CD4-positive, alpha-beta T cell treated with Interleukin-17A for 4 hours (primary cell): ENCODE results near the gene GRM3.
"Not testable (repeated sequence)": the region's sequence is repeated elsewhere in the genome, so short reads cannot be mapped to it uniquely, and the experiment has no call there.

Experiments
- DNase-seq: peaks from one replicate; pipeline ENCODE4 v3.0.0-alpha.2; 2020; ENCODE audit warnings: mixed read lengths

The GRM3 gene

DNA sequence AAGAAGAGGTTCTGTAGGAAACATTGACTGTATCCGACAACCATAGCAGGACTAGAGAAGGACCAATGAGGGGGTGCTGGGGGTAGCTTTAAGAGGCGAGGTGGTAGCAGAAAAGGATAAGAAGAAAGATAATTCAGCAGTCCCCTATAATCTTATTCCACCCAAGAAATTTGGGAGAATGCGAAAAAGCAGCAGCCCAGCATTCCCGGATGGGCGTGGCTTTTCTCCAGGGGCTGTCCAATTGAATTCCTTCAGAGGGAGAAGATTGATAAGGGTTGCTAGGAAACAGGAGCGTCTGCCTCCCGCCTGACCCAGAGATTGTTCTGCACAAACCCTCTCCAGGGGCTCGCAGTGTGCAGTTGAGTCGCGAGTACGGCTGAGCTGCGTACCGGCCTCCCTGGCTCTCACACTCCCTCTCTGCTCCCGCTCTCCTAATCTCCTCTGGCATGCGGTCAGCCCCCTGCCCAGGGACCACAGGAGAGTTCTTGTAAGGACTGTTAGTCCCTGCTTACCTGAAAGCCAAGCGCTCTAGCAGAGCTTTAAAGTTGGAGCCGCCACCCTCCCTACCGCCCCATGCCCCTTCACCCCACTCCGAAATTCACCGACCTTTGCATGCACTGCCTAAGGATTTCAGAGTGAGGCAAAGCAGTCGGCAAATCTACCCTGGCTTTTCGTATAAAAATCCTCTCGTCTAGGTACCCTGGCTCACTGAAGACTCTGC lies at the start of gene GRM3:
Gene GRM3, plus strand, starts transcription at position 349 of the 721 bp plus-strand sequence. CDS start 121,237 bp downstream, outside the sequence.
- DNase-seq, result no peak

DNA sequence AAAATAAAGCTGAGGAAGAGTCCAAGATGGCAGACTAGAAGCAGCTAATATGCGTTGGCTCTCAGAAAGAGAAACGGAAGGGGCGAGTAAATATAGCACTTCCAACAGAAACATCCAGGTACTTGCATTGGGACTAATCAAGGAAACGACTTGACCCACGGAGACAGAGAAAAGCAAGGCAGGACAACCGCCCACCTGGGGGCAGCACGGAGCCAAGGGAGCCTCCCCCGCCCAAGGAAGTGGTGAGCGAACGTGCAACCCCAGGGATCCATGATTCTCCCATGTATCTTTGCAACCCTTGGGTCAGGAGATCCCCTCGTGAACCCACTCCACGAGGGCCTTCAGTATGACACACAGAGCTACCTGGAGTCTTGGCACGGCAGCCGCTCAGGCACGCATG lies 45.4 kb upstream of the GRM3 start:
- no peak for DNase-seq

DNA sequence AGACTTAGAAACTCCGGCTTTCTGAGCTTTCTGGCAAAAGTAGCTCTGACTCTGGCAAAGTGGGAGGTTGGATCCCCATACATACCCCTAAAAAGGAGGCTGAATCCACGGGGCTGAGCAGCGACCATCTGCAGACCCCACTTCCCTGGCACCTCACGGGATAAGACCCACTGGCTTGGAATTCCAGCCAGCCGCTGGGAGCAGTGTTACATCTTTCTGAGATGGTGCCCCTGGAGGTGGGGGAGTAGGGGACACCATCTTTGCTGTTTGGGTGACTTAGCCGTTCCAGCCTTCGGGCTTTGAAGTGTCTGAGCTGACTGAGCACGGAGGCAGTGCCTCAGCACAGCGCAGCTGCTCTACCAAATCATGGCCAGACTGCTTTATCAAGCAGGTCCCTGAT lies 45.0 kb upstream of the GRM3 start:
- DNase-seq, result no peak

DNA sequence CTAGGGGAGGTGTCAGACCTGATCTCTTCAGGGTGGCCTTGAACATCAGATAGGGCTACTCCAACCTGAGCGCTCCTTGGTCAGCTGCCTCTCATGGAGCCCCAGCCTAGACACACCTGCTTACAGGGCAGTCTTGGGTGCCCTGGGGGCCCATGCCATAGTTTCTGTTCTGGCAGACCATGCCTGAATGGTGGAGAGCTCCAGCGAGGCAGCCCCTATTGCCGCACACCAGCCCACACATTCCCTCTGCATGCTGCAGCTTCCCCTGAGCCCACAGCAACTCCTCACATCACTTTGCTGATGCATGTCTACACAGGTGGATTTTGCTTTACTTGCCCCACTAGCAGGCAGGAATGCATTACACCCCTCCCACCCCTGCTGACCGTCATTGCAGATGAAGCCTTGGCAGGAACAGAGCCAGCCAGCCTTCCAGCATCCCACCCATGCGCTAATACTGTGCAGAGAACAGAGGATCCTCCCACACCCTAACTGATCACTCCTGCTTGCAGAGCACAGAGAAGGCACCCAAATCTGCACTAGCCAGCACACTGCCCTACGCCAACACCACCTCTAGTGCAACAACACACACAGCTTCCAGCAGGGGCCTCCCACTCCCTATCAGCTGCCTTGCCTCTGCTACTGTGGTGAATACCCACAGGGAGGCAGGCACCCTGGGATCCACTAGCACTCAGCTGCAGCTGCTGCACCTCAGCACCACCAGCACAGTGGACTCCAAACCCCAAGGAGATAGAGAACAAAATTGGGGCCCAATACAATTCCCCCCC lies 43.0 kb upstream of the GRM3 start:
- DNase-seq, result no peak

DNA sequence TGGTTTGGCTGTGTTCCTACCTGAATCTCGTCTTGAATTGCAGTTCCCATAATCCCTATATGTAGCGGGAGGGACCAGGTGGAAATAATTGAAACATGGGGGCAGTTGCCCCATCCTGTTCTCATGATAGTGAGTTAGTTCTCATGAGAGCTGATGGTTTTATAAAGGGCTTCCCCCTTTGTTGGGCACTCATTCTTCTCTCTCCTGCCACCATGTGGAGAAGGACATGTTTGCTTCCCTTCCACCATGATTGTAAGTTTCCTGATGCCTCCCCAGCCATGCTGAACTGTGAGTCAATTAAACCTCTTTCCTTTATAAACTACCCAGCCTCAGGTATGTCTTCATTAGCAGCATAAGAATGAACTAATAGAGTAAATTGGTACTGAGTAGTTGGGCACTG lies 28.0 kb upstream of the GRM3 start:
- DNase-seq, result not testable (repeated sequence)

DNA sequence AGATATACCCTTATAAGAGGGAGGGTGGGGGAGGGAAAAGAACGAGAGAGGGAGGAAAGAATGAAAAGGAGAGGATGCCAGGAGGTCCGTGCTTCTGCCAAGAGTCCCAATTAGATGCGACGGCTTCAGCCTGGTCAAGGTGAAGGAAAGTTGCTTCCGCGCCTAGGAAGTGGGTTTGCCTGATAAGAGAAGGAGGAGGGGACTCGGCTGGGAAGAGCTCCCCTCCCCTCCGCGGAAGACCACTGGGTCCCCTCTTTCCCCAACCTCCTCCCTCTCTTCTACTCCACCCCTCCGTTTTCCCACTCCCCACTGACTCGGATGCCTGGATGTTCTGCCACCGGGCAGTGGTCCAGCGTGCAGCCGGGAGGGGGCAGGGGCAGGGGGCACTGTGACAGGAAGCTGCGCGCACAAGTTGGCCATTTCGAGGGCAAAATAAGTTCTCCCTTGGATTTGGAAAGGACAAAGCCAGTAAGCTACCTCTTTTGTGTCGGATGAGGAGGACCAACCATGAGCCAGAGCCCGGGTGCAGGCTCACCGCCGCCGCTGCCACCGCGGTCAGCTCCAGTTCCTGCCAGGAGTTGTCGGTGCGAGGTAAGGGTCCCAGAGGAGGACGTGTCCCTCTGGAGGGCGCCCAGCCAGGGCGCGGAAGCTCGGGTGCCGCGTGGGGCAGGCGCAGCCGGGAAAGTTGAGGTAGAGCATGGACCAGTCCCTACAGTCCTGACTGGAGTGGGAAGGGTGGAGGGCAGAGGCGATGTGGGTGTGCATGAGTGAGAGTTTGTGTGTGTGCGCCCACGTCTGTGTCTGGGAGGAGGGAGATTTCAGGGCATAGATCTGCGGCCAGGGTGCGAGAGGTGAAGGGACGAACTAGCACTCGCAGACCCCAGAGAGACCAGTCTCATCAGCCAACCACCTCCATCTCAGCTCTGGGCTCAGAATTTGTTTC lies 844 bp downstream of the GRM3 start:
- DNase-seq, result no peak

DNA sequence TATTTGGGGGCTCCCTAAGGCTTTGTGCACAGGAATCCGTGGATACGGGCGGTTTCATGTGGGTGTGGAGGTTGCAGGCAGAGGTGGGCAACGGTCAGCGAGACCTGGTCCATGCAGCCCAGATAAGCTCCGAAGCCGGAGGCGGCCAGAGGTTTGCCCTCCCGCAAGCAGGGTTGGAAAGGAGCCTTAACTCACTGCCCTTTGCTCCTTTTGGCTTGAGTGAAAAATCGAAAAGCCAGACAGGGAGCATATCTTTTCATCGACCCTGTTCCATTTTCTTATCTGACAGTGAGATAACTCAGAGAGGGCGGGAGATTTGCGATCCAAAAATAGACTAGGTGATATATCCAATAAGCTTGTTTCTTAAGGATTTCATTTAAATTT lies 1.5 kb downstream of the GRM3 start:
- no peak for DNase-seq

DNA sequence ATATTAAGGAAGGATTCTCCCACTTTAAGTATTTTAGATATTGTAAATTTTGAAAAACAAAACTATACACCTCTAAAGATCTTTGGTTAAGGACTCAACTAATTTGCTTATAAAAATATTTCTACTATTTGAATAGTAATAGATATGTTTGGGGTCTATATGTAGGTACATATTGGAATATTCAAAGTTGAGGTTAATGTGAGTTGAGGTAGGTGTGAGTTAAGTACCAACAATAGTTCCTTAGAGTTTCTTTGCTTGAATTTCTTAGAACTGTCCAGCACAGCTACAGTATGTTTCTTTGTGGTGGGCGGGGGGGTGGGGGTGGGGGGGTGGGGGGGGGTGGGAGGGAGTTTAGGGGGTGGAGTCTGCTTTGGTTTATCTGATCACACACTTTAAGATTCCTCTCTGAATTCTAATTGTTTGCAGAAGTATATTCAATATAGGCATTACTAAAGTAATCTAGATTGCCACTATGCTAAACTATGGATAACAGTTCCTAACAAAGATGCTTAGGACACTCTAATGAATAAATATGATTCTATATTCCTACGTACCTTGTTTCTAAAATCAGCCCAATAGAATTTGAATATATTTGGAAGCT lies 2.1 kb downstream of the GRM3 start:
- DNase-seq, result no peak

DNA sequence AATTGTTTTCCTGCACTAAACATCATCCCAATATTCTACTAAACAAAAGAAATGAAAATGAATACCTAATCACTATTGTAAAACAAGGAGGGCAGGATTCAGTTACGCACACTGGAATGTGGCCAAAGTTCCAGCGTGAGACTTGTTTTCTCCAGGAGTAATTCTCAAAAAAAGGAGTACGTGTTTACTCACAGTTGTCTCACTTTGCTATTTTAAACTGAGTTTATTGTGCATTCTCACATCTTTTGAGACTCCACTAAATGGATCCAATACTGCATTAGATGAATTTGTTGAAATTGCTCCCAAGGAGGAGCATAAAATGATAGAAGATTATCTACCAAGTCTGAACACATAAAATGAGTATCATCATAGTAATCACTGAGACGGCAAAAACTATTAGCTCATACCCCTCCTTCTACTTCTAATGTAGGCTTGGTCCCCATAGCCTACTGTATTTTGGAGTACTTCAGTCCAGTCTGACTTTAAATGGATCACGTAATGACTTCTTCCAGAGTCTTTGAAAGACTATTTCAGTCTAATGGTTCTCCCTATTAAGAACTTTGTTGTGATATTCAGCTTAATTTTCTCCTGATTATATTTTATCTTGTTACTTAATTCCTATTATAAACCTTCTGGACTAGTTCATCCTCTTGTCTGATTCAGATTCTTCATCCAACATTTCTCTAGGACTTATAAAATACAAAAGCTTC lies 3.8 kb downstream of the GRM3 start:
- no peak for DNase-seq

DNA sequence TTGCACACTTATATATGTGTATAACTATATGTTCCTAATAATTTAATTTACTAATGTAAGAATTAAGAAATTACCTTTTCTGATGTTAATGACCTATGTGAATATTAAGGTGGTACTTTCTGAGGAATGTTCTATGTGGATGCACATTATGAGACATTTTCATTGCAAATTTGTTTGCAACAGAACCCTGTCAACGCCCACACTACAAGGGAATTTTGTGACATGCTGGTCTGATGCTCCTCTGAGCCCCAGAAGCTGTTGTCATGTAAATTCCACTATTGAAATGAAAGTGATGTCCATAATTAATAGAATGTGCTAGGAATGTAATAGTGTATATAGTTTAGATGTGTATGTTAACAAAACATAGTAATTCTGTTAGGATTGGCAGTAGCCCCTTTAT lies 4.5 kb downstream of the GRM3 start:
- DNase-seq, result no peak

DNA sequence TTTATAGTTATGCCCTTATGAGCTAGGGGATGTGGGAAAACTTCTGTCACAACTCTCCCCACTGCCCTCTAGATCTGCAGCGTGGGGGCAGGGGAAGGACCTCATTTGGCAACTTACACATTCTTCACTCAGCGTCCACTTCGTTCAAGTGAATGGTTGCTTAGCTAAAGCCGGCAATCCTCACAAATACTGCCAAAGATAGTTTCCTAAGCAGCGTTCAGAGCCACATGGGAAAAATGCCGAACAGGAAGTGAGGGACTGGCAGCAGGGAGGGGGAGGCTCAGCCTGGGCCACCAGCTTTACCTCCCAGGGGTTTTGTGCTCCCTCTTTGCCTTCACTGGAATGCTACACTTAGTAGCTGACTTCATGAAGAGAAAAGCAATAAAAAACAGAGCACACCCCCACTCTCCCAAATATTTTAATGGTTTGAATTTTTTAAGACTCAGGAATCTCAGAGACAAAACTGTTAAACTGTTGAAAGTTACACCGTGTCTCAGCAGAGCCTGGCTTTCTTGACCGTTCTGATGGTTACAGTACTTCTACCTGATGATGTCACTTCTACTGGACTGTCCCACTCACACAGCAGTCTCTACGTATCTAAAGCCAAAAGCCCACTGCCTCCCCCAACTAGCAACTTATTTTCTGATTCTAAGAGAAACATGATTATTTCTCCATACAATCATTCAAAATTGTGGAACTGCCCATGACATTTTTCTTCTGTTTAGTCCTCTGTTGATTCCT lies 10.4 kb downstream of the GRM3 start:
- no peak for DNase-seq

DNA sequence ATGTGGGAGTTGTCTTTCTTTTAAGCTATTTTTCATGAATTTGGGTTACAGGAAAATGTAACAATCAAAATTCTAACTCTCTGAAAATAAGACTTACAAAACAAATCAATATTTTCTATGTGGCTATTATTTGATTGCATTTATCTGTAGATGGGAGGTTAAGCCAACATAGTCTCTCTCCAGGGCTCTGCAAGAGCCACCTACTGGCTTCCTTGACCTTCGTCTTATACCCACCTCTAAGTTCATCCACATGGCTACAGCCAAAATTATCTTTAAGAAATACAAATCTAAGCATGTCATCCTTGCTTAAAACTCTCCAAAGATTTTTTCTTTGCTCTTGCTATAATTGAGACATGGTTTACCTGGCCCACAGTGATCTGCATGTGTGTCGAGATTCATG lies 14.2 kb downstream of the GRM3 start:
- DNase-seq, result no peak

DNA sequence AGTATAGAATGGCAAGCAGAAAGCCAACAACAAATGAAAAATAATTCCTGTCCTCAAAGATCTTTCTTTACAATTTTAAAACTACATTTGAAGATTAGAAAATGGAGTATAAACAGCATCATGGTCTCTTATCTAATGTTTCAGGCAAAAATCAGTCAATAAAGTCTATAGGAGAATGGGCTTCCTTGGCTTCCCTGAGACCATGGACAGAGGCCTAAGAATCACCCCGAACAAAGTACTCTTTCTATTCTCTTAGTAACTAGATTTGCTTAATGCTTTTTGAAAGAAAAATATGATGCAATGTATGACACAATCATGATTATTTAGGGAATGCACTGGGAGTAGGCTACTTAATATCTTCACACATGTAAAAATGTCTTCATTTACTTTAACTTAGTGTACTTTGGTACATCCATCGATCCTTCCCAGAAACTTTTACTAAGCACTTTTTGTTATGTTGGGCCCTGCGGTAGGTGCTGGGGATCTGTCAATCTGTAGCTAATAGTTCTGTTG lies 17.3 kb downstream of the GRM3 start:
- no peak for DNase-seq

DNA sequence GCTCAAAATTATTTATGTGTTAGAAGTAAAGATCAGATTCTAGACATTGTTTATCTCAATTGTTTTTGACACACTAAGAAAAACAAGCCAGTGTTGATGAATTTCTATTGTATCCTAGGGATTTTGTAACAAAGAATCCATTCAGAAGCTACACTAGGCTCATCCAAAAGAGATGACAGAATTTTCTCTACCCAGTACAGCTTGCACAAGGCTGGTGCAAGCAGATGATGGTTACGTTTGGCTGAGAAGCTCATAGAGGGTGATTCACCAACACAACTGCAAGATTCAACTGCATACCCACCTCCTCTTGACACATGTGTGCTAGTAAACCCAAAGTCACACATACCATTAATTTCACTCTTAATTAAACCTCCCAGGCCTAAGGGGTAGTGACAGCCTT lies 20.8 kb downstream of the GRM3 start:
- no peak for DNase-seq

DNA sequence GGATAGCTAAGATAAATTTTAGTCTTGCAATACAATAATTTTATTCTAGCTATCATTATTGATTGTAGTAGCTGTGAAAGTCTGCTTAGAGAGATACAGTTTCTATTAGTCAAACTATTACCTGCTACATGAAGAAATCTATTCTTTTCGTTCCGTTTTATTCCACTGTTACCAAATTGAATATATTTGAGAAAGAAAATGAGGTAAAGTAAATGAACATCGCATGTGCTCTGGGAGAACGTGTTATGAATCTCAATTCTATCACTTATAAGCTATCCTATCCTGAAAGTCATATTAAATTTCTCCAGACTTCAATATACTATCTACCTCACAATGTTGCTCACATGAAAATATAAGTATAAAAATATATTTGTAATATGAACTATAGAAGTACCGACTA lies 21.3 kb downstream of the GRM3 start:
- DNase-seq, result no peak

DNA sequence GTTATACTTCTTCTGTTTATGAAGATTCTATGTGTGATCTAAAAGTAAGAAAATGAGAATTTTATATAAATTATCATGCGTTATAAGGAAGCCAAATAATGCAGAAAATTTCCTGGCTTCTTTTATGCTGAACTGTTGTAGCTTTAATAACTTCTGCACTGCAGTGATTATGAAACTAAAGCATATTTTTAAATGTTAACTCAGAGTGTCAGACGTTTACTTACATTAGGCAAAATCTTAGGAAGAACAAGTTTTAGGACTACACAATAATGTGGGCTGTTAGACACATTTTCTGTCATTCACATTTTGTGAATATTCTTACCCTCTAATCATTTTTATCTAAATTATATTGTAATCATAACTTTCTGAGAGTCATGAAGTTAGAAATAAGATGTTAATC lies 22.0 kb downstream of the GRM3 start:
- no peak for DNase-seq

DNA sequence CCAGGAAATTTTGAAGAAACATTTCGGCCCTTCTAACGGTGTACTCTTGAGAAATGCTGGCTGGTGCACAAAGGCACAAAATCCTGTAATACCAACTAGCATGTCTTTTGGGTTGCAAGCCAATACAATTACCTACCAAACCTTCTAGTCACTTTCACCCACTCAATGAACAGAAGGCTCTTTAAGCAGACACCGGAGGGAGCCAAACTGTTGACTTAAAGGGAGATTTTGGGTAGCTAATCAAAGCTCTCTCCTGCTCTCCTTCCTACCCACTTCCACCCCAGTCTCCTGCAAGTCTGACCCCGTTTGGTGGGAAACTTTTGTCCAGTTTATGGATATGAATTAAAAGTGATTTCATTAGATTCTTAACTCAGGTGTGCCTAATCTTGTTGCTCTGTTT lies 24.0 kb downstream of the GRM3 start:
- DNase-seq, result no peak

DNA sequence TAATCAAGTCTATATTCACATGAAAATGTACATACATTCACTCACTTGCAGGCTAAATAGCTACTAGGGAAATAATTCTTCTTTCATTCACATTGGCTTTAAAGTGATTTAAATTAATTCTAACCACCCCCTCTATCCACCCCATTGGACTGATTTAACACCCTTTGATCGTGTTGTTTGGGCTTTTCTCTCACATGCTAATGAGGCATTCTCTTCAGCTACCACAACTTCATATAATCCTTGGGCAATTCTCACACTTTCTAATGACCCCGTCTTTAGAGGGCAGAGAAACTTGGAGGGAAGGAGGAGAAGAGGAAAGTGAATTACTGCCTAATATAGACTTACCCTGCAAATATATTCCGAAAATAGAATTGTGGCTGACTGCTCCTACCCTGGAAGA lies 24.6 kb downstream of the GRM3 start:
- no peak for DNase-seq

DNA sequence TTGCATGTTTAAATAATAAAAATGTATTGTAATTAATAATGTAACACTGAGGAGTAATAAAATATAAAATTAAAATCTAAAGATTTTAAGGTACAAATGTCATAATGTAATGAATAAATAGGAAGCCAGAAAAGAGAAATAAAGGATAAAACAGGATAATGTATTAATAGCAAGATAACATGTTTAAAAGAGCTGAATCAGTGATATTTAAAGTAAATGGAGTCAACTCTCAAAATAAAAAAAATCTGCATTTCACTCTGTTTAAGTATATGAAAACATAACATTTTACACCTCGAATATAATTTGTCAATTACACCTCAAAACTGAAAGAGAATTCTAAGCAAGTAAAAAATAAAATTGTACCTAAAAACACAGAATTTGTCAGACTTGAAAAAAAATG lies 44.1 kb downstream of the GRM3 start:
- no peak for DNase-seq

DNA sequence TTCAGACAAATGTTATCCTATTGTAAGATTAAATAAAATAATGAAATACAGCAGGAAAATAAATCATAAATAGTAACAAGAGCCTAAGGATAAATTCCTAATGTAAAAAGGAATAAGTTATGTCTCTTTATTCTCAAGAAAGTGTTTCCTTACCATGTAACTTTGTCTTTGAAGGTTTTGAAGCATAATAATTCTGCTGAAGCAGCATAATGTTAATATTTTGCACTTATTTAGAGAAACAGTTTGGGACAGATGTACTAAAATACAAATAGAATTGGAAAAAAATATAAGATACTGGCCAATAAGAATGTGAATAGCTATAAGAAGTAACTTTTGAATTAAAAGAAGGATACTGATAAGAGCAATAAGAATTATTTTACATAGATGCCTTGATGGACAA lies 45.7 kb downstream of the GRM3 start:
- no peak for DNase-seq

DNA sequence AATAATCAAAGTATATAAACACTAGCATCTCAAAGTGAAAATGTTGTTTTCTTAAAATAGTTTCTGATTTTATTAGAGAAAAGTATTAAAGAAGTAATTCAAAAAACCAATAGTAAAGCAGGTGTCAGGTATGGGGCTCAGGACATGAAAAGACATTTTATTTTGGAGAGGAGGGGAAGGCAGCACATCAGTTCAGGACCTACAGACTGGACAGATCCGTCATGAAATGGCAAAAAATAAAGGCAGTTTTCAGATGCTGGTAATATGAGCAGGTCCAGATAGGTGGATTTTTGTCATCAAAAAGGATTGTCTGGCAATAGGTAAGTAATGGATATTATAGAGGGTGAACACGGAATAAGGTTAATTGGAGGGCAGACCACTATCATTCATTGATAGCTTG lies 49.0 kb downstream of the GRM3 start:
- DNase-seq, result no peak
